NT2/D1 (cell line): Measurements from ENCODE around the gene SLC19A3.
"Not testable (repeated sequence)": the region's sequence is repeated elsewhere in the genome, so short reads cannot be mapped to it uniquely, and the experiment has no call there.

Source experiments
- DNase-seq: peaks from one replicate; pipeline ENCODE4 v3.0.0-alpha.2; 2011; ENCODE audit warnings: low read depth, low spot score
- H3K27me3 ChIP-seq: 2 replicates; pipeline ENCODE4 v1.6.0; 2011; ENCODE audit warnings: mild to moderate bottlenecking; ENCODE audit not compliant: insufficient read length, insufficient read depth
- H3K36me3 ChIP-seq: 2 replicates; pipeline ENCODE4 v1.6.1; 2011; ENCODE audit warnings: mild to moderate bottlenecking, low read length, mixed read lengths; ENCODE audit not compliant: insufficient read depth, insufficient read length
- H3K4me1 ChIP-seq: 2 replicates; pipeline ENCODE4 v1.5.1; 2011; ENCODE audit not compliant: insufficient read depth, insufficient read length
- H3K4me3 ChIP-seq: 2 replicates; pipeline ENCODE4 v1.5.1; 2011; ENCODE audit warnings: low read depth; ENCODE audit not compliant: insufficient read length
- H3K9ac ChIP-seq: 2 replicates; pipeline ENCODE4 v1.6.0; 2011; ENCODE audit warnings: low read depth; ENCODE audit not compliant: insufficient read length
- H3K9me3 ChIP-seq: 2 replicates; pipeline ENCODE4 v1.5.1; 2011; ENCODE audit warnings: mild to moderate bottlenecking, low read length; ENCODE audit not compliant: insufficient read depth
- SUZ12 ChIP-seq: IDR thresholded peaks from 2 replicates; pipeline ENCODE4 v1.6.1; 2011; ENCODE audit not compliant: insufficient read length, insufficient read depth; ENCODE audit errors: extremely low read depth
- YY1 ChIP-seq: IDR thresholded peaks from 2 replicates; pipeline ENCODE4 v1.6.1; 2011; ENCODE audit not compliant: insufficient read length, insufficient read depth
- ZNF274 ChIP-seq: IDR thresholded peaks from 2 replicates; pipeline ENCODE4 v1.6.1; 2011; ENCODE audit warnings: mild to moderate bottlenecking, low read depth, low read length

The SLC19A3 gene

DNA sequence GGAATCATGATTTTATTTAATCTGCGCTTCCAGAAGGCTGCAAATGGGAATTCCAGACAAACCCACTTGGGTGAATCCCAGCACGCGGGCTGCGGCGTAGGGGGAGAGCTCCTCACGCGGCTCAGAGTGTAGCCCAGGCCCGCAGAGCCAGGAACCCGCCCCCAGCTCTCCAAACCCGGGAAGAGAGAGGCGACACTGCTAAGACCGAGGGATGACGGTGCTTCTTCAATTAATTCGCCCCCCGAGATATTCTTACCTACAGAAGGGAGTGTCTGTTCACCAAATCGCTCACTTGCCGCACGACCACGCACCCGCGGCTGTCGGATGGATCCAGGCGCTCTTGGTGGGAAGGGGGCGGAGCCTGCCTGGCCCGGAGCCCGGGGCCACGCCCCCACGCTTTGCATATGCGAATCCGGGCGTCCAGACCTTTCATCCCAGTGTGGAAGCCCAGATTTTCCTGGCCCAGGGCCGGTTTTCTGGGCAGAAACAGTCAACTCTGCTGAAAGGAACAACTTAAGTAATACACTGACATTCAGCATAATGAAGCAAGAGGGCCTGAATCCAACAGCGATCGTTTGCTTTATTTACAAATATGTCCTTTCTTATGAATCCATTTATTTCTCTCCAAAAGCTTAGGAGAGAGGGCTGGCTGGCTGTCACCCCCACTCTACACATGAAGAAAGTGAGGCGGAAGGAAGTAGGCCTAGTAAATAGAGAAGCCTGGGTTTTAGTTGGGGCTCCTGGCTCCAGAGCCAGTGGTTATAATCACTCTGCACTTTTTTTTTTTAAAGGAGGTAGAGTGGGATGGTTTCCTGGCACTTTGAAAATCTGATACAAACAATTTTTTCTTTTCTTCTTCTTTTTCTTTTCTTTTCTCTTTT, at the start of gene SLC19A3:
Gene SLC19A3, minus strand, starts transcription at position 342 of the 881 bp plus-strand sequence. CDS start 15,710 bp downstream, outside the sequence.
- H3K36me3 ChIP-seq: no peaks in the 10 kb centered on the region
- no peaks in the 10 kb centered on the region for H3K9me3 ChIP-seq
- no peaks in the 10 kb centered on the region for H3K4me1 ChIP-seq
- H3K4me3 ChIP-seq: peak within 1 kb of the TSS; percentile 52
- peaks cover 2% of the 10 kb centered on the region for H3K27me3 ChIP-seq
- no peak for TF ChIP-seq ZNF274
- no peak for TF ChIP-seq YY1
- no peak for TF ChIP-seq SUZ12
- peak within 1 kb of the TSS; percentile 57 for H3K9ac ChIP-seq
- peak; percentile 82 for DNase-seq

DNA sequence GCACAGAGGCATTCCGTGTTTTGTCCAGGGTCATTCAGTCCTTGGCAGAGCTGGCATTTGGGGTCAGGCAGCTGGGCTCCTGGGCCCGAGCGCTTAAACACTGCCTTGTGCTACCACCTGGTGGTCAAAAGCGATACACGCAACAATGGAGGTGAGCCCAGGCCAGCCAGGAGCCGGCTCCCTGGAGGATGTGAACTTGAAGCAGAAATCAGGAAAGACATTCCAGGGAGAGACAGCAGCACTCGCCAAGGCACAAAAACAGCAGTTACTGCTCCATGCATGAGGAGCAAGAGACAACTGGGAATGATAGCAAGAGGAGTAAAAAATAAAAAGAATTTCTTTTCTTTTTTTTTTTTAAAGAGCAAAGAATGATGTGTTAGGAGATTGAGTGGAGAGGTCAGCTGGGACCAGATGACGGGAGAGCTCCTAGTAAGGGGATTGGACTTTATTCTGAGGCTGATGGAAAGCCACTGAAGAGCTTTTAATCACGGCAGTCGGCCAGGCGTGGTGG, 48.6 kb upstream of the SLC19A3 start:
- DNase-seq: peak; percentile 83
- no peak overlapping the region for H3K9ac ChIP-seq
- H3K27me3 ChIP-seq: no peaks in the 10 kb centered on the region
- TF ChIP-seq ZNF274 (no peak), SUZ12 (no peak), YY1 (no peak)
- peaks cover 3% of the 10 kb centered on the region for H3K4me1 ChIP-seq
- H3K4me3 ChIP-seq: no peak overlapping the region
- H3K9me3 ChIP-seq: no peaks in the 10 kb centered on the region
- H3K36me3 ChIP-seq: no peaks in the 10 kb centered on the region

DNA sequence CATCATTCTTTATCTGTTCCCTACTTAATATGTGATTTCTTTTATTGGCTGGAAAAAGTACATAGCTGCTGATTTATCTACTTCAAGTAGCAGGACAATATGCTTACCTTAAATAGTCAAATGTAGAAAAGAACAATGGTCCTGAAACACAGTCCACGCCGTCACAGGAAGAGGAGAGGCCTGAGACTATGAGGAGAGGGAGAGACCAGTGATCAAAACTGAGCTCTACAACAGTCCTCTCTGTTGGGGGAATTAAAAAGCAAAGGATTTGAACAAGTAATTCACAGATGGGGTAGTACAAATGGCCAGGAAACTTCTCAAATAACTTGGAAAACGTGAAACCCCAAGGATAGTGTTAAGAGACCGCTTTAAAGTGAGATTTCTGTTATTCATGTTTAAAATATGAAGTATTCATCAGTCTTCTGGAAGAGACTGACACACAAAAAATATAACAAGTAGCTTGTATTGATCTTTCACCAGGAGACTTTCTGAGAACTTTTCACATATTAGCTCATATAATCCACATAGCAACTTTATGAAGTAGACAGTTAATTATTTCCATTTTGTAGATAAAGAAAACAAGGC, 48.1 kb upstream of the SLC19A3 start:
- TF ChIP-seq ZNF274 (no peak), SUZ12 (no peak), YY1 (no peak)
- Histone ChIP-seq H3K4me1 (peaks cover 3% of the 10 kb centered on the region), H3K9ac (no peak overlapping the region), H3K9me3 (no peaks in the 10 kb centered on the region), H3K4me3 (no peak overlapping the region), H3K36me3 (no peaks in the 10 kb centered on the region), H3K27me3 (no peaks in the 10 kb centered on the region)
- DNase-seq: no peak

GRCh38 chr2:227761740-227762476, 44.1 kb upstream of the SLC19A3 start:
- no peak for TF ChIP-seq YY1
- TF ChIP-seq SUZ12: no peak
- no peak for TF ChIP-seq ZNF274
- Histone ChIP-seq H3K4me3 (no peak overlapping the region), H3K36me3 (no peaks in the 10 kb centered on the region), H3K9me3 (no peaks in the 10 kb centered on the region), H3K9ac (no peak overlapping the region), H3K27me3 (no peaks in the 10 kb centered on the region), H3K4me1 (peaks cover 12% of the 10 kb centered on the region)
- DNase-seq: no peak

- H3K9ac ChIP-seq: peak overlapping the region; percentile 2
- peak; percentile 27 for DNase-seq
- H3K27me3 ChIP-seq: no peaks in the 10 kb centered on the region
- H3K4me3 ChIP-seq: no peak overlapping the region
- H3K4me1 ChIP-seq: peaks cover 12% of the 10 kb centered on the region
- TF ChIP-seq YY1 (no peak), ZNF274 (no peak), SUZ12 (no peak)
- no peaks in the 10 kb centered on the region for H3K9me3 ChIP-seq
- H3K36me3 ChIP-seq: no peaks in the 10 kb centered on the region
These were observed 41.7 kb upstream of the SLC19A3 start for GRCh38 chr2:227759411-227760118.

DNA sequence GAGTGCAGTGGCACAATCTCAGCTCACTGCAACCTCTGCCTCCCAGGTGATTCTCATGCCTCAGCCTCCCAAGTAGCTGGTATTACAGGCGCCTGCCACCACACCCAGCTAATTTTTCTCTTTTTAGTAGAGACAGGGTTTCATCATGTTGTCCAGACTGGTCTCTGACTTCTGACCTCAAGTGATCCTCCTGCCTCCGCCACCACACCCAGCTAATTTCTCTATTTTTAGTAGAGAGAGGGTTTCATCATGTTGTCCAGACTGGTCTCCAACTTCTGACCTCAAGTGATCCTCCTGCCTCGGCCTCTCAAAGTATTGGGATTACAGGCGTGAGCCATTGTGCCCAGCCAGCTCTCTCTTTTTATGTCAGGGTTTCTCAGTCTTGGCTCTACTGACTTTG, 38.4 kb upstream of the SLC19A3 start:
- H3K4me3 ChIP-seq: not testable (repeated sequence)

GRCh38 chr2:227748079-227748478, 30.3 kb upstream of the SLC19A3 start:
- Histone ChIP-seq H3K36me3 (no peaks in the 10 kb centered on the region), H3K4me1 (peaks cover 4% of the 10 kb centered on the region), H3K9me3 (no peaks in the 10 kb centered on the region), H3K4me3 (no peak overlapping the region), H3K27me3 (no peaks in the 10 kb centered on the region), H3K9ac (no peak overlapping the region)
- no peak for DNase-seq
- TF ChIP-seq SUZ12 (no peak), YY1 (no peak), ZNF274 (no peak)

More for the DNA sequence above, 38.4 kb upstream of the SLC19A3 start:
- not testable (repeated sequence) for DNase-seq, H3K36me3 ChIP-seq, H3K9ac ChIP-seq, H3K9me3 ChIP-seq, H3K27me3 ChIP-seq
- peaks cover 12% of the 10 kb centered on the region for H3K4me1 ChIP-seq
